Ammon's horn (tissue), 1 donor: ENCODE results near the gene EHBP1L1.

Experiments used
- DNase-seq: peaks from one replicate; pipeline ENCODE4 v3.0.0-alpha.2; 2016; ENCODE audit warnings: low spot score

Gene EHBP1L1

GRCh38 chr11:65546217-65546958 is 29.5 kb upstream of the EHBP1L1 start:
- DNase-seq = peak; percentile 67

DNA sequence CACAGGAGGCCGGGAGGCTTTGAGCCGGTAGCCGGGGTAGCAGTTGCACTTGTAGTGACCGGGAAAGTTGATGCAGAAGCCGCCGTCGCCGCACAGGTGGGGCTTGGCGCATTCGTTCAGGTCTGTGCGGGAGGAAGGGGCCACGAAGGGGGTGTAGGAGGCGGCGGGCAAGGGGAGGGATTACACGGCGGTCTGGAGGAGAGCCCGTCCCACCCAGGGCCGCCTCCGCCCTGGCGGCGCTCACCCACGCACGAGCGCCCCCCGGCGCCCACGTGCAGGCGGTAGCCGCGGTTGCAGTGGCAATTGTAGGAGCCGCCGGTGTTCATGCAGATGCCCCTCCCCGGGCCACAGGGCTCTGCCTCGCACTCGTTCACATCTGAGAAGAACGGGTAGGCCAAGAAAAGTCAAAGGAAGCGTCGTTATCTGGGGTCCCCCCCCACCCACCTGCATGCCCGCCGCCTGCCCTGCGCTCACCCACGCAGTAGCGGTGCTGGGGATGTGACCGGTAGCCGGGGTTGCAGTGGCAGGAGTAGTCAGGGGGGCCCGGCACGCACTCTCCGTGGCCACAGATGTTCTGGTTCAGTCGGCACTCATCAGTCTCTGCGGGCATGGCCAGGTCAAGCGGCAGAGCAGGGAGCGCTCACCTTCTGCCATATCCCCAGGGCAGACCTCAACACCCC is 28.3 kb upstream of the EHBP1L1 start:
- no peak for DNase-seq

GRCh38 chr11:65548395-65548794 is 27.5 kb upstream of the EHBP1L1 start:
- peak; percentile 42 for DNase-seq

- no peak for DNase-seq
These were observed 26.8 kb upstream of the EHBP1L1 start for GRCh38 chr11:65549096-65549495.

DNA sequence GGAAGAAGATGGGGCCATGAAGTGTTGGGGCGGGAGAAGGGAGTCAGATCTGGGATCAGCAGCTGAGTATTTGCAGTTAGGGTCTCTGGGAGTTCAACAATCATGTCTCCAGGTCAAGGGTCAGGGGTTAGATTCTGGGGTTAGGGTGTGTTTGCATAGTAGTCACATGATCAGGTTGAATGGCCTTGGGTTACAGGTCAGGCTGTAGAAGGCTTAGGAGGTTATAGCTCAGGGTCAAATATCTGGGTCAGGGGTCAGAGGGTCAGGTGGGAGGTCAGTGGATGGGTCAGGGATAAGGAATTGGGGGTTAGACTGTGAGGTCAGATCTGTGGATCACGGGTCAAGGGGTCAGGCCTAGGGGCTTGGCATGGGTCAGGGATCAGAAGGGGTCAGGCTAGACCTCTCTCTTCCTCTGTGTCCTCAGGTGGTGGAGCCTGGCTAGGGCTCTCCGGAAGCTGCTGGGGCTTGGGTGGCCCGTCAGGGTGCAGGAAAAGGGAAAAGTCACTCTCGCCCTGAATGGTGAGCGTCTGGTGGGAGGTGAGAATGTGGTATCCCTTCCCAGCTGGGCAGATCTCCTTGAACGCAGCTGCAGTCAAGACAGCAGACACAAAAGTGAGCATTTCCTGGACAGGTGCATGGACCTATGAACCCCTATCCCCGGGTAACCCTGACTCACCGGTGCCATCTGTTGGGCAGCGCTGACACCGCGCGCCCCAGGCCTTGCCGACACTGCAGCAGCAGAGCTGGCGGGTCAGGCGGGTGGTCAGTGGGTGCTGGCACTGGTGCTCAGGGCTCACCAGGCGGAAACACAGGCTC is 24.1 kb upstream of the EHBP1L1 start:
- DNase-seq = peak; percentile 37

DNA sequence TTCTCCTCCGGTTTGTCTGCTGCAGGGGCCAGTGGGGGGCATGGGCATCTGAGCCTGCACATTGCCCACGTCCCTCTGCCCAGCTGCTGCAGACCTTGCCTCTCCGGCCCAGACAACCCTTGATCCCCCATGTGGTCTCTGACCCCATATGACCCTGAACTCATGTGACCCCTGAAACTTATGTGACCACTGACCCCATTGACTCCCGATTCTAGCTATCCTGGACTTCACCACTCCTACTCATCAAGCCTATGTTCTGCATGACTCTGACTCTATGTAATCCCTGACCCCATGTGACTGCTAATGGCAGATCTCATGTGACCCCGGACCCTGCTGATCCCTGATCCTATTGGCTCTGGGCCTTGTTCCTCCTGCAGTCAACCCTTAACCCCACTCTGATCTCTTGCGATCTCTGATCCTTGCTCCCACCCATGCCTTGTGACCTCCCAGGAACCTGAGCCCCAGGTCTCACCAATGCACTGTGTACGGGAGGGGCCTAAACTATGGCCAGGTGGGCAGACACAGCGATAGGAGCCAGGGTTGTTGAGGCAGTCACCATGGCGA is 23.4 kb upstream of the EHBP1L1 start:
- no peak for DNase-seq

- DNase-seq = no peak
These were observed 22.4 kb upstream of the EHBP1L1 start for GRCh38 chr11:65553301-65554001.

DNA sequence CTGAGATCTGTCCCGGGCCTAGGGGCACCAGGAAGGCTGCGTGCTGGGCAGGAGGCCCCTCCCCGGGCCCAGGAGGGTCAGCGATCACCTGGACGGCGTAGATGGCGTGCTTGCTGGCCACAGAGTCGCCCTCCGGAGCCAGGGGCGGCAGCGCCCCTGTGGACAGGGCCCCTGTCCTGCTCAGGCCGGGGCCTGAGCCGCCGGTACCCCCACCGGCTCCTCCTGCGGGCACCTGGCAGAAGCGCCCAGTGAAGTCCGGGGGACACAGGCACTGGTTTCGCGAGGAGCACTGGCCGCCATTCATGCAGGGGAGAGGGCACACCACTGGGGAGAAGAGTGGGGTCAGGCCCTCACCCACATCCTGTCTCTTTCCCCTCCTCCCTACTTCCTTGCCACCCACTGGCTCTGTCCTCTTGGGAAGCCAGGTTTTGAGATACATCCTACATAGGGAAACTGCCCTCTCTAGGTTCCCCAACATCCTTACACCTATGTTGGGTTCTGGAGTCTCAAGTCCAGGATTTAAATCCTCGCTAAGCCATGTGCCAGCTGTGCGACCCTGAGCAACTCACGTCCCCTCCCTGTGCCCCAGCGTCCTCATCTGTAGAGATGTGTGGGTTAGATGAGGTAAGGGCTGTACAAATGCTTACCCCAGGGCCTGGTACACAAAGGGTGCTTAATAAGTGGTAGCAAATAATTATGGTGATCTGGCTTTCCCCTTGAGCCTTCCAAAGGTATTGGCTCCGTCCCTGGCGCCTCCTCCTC is 21.6 kb upstream of the EHBP1L1 start:
- DNase-seq = no peak

DNA sequence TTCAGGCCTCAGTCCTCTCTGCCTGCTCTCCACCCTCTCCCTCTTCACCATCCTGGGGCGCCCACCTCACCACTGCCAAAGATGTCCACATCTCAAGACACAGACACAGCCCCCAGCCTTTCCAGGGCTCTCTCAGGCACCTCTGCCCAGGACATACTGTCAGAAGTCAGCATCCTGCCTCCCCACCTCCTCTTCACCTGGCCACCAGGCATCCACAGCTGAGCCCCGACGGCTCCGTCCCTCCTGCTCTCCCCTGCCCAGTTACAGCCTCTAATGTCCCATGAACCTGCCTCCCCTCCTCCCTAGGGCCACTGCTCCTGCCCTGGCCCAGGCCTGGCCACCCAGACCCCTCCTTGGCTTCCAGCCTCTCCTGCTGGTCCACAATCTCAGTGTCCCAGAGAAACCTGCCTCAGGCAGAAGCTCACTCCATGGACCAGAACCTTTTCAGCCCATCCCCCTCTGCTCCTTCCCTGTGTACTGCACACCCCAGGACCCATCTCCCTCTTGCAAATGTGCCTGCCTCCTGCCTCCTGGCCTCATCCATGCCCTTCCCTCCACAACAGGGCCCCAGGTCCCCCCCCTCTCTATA is 20.9 kb upstream of the EHBP1L1 start:
- DNase-seq = no peak

DNA sequence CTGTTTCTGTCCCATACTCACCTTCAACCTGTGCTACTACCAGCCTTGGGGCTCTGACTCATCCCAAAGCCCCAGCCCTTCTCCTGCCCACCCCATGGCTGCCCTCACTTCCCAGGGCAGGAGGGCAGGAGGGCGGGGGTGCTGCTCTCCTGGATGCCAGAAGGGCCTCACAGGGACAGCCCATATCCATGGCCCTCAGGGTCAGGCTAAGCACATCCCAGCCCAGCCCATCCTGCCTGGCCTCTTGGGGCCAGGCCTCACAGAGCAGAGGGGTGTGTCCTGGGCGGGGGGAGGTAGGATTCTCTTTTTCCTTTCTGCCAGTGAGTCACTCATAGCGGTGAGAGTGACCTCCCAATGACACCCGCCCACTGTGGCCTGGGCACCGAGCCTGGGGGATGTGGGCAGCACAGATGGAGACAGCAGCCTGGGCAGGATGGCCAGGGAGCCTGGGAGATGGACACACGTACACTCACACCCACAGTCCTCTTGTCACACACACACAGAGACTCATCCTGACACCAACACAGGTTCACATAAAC is 20.1 kb upstream of the EHBP1L1 start:
- no peak for DNase-seq

- no peak for DNase-seq
These were observed 19.2 kb upstream of the EHBP1L1 start for GRCh38 chr11:65556470-65557279.

DNA sequence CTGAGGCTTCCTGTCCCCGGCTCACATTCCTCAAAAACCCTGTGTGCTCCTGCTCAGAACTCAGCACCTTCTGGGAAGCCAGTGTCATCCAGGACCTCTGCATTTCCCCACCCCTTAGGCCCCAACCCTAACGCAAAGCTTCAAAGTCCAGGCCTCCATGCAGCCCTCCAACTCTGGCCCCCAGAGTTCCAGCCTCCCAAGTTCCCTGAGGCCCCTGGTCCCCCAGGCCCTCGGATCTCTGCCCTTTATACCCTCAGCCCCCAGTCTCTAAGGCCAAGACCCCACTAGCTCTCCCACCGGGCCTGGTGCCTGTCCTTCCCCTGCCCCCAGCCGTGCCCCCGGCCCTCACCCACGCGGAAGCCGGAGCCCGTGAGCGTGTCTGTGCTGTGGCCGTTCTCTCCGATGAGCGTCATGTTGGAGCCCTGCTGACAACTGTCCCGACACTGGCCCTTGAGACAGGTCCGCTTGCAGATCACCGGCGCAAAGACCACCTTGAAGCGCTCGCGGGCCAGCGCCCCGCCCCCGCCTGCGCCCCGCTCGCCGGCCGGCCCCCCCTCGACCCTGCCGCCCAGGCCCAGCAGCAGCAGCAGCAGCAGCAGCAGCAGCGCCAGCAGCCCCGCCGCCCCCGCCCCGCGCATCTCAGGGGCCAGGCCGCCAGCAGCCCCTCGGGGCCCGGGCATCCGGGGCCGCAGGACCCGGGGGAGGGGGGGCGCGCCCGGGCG is 18.4 kb upstream of the EHBP1L1 start:
- no peak for DNase-seq

DNA sequence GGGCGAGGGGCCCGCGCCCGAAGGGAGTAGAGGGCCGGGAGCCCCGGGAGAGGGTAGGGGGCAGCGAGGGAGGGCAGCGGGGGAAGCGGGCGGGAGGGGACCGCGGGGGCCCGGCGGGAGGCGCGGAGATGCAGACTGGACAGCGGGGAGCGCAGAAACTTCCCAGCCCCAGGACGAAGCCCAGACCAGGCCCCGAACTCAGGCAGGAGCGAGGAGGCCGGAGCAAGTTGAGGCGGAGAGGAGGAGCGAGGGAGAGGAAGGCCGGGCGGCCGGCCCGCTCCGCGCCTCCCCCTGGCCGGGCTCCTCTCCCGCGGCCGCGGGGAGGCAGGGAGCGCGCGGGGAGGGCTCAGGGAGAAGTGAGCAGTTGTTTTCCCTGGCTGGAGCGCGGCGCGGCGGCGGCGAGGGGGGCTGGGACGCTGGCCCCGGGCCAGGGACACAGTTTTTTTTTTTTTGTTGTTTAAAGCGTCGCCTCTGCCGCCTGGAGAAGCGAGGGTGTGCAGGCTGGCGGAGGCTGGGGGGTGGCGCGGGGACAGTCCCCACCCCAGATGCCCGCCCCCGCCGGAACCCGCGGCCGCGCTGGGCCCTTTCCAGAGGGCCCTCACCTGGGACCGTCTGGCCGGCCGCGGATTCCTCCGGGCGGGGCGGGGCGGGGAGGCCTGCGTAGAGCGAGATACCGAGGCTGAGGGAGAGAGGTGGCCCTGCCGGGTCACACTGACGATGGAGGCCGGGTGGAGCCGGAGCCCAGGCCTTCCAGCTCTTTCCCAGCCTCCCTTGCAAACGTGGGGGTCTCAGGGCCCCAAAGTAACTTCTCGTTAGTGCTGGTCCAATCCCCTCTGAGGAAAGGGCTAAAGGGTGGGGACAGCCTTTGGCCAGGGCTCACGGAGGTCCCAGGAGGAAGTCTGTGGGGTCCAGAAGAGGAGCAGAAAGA is 17.6 kb upstream of the EHBP1L1 start, which contains the start of gene LTBP3:
TSS of gene LTBP3 (minus strand) at position 358 of the 928 bp plus-strand sequence. CDS start 400 bp downstream, outside the sequence.
- DNase-seq = peak; percentile 86

- DNase-seq = peak; percentile 78
These were observed 16.8 kb upstream of the EHBP1L1 start for GRCh38 chr11:65558930-65559509.

GRCh38 chr11:65559535-65559934 is 16.3 kb upstream of the EHBP1L1 start:
- DNase-seq = no peak

DNA sequence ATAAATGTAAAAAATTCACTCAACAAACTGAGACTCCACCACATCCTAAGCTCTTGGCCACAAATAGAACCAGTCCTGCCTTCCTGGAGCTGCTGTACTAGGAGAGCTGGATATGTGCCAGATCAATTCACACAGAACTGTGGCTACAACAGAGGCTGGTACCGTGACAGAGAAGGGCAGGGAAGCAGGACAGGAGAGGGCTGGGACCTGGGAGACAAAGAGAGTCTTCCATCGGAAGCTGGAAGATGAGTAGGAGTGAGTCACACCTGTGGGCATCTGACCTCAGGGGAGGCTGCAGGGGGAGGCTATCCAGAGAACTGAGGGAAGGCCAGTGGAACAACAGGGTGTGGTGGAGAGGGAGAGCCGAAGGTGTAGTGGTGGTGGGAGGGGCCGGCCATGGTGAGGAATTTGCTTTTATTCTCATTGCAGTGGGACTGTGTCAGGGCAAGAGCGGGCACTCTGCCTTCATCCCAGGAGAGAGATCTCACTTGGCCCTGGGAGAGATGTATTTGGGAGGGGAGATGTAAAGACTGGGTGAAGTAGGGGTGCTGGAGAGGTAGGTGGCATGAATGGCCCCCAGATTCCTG is 15.8 kb upstream of the EHBP1L1 start:
- DNase-seq = peak; percentile 55
